Vagina (tissue), 2 donors: ENCODE results near the gene DAGLA. TPM values are rescaled to one million over a fixed set of nuclear protein-coding genes. Genes with fewer than 3 reads are reported as not detected.

Source experiments
- DNase-seq, 2 donors: peaks; one replicate each; pipeline ENCODE4 v3.0.0-alpha.2; 2017; ENCODE audit errors: extremely low spot score in 2 of 2
- H3K27ac ChIP-seq: fragments of 200-600 bp; sonication (generic); one replicate; pipeline ENCODE4 v1.5.1; 2019
- H3K27me3 ChIP-seq: fragments of 200-600 bp; sonication (generic); one replicate; pipeline ENCODE4 v1.5.1; 2019
- H3K36me3 ChIP-seq, 2 donors: fragments of 200-600 bp; sonication (generic); one replicate each; pipeline ENCODE4 v1.5.1; 2017 to 2019
- H3K4me1 ChIP-seq: fragments of 200-600 bp; sonication (generic); one replicate; pipeline ENCODE4 v1.5.1; 2019
- H3K4me3 ChIP-seq, 2 donors: fragments of 200-600 bp; sonication (generic); 1 replicate in 1 of 2; 2 replicates in 1 of 2; pipeline ENCODE4 v1.5.1; 2016 to 2019
- H3K9me3 ChIP-seq: fragments of 200-600 bp; sonication (generic); one replicate; pipeline ENCODE4 v1.5.1; 2019
- POLR2A ChIP-seq, 2 donors: fragments of 450-650 bp; IDR thresholded peaks; one replicate each; pipeline ENCODE4 v1.6.1; 2017; ENCODE audit warnings: antibody characterized with exemption in 2 of 2, mild to moderate bottlenecking in 2 of 2, moderate library complexity in 2 of 2
- POLR2AphosphoS5 ChIP-seq, 2 donors: sonication (generic); formaldehyde crosslinking; IDR thresholded peaks; one replicate each; pipeline ENCODE4 v1.9.0; 2017; ENCODE audit warnings: antibody characterized with exemption in 2 of 2, mild to moderate bottlenecking in 2 of 2, low read depth in 1 of 2; ENCODE audit not compliant: insufficient read depth in 1 of 2
- intact Hi-C: fragments of 100-400 bp; cut with DNase I; formaldehyde crosslinking; loops from one replicate; pipeline ENCODE4 v1.15.1; 2023
- total RNA-seq: library from RNA; depleted of rRNA; stranded (reverse); fragments of >200 nt; gene quantifications from one replicate; pipeline ENCODE4 v1.2.3, GENCODE V29; 2016
- TF ChIP-seq, protein P1 (sequence below), 3 experiments: fragments of 450-650 bp in 2 of 3; fragments of 200-600 bp in 1 of 3; sonication (generic) in 1 of 3; IDR thresholded peaks; one replicate each; pipeline ENCODE4 v1.5.1; 2017 to 2019; ENCODE audit warnings: antibody characterized with exemption in 3 of 3, mild to moderate bottlenecking in 2 of 3, moderate library complexity in 2 of 3

DAGLA gene
- total RNA-seq, 1 donor from 2014 or later = 1.5 TPM

DNA sequence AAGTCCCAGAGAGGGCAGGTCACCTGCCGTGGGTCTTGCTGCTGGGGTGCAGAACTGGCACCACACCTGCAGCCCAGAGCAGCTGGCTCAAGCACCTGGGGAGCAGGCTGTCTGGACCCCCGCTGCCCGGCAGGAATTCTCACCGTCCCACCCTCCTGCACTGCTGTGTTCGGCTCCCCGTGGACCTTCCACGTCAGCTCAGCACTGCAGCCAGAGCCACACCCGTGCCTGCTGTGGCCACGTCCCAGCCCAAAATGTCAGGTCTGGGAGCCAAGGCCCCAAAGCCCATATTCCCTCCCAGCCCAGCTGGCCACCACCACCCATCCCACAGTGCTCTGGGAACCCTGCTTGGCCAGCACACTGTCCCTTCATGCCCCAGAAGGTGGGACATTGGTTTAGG is 44.2 kb downstream of the DAGLA start:
- Histone ChIP-seq H3K4me1 (peaks cover 4% of the 10 kb centered on the region), H3K27me3 (no peaks in the 10 kb centered on the region), H3K4me3 (no peak overlapping the region), H3K36me3 (no peaks in the 10 kb centered on the region), H3K9me3 (no peaks in the 10 kb centered on the region), H3K27ac (no peak overlapping the region)
- no peak for DNase-seq
- intact Hi-C loops = no loop called here
- TF ChIP-seq, protein P1, sequence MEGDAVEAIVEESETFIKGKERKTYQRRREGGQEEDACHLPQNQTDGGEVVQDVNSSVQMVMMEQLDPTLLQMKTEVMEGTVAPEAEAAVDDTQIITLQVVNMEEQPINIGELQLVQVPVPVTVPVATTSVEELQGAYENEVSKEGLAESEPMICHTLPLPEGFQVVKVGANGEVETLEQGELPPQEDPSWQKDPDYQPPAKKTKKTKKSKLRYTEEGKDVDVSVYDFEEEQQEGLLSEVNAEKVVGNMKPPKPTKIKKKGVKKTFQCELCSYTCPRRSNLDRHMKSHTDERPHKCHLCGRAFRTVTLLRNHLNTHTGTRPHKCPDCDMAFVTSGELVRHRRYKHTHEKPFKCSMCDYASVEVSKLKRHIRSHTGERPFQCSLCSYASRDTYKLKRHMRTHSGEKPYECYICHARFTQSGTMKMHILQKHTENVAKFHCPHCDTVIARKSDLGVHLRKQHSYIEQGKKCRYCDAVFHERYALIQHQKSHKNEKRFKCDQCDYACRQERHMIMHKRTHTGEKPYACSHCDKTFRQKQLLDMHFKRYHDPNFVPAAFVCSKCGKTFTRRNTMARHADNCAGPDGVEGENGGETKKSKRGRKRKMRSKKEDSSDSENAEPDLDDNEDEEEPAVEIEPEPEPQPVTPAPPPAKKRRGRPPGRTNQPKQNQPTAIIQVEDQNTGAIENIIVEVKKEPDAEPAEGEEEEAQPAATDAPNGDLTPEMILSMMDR (IDR thresholded peaks at IDR 0.05) = no peak
- TF ChIP-seq POLR2AphosphoS5 (IDR thresholded peaks at IDR 0.05; ENCODE audit: insufficient read depth in 1 of 2, low read depth in 1 of 2) = no peak
- no peak for TF ChIP-seq POLR2A (IDR thresholded peaks at IDR 0.05)

DNA sequence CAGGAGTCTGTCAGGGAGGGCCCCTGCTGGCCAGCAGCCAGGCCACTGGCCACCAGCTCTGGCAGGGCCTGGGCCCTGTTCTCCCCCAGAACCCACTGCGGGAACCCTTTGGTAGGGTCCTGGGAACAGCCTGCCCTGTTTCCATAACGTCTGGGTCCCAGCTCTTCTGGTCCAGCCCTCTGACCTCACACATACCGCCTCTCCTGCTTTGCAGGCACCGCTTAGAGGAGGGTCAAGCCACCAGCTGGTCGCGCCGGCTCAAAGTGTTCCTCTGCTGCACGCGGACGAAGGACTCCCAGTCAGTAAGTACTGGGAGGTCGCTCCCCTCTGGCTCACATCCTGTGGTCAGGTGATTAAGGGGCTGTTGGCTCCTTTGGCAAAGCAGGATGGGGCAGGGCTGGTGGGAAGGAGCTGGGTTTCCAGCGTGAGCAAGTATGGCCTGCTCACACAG is 45.6 kb downstream of the DAGLA start:
- no peak for DNase-seq
- Histone ChIP-seq H3K4me1 (peaks cover 13% of the 10 kb centered on the region), H3K4me3 (no peak overlapping the region), H3K36me3 (no peaks in the 10 kb centered on the region), H3K9me3 (no peaks in the 10 kb centered on the region), H3K27me3 (no peaks in the 10 kb centered on the region), H3K27ac (no peak overlapping the region)
- TF ChIP-seq POLR2AphosphoS5 (IDR thresholded peaks at IDR 0.05; ENCODE audit: insufficient read depth in 1 of 2, low read depth in 1 of 2) (no peak), POLR2A (IDR thresholded peaks at IDR 0.05) (no peak)
- TF ChIP-seq, protein P1 (IDR thresholded peaks at IDR 0.05) = no peak
- intact Hi-C loops = no loop called here

DNA sequence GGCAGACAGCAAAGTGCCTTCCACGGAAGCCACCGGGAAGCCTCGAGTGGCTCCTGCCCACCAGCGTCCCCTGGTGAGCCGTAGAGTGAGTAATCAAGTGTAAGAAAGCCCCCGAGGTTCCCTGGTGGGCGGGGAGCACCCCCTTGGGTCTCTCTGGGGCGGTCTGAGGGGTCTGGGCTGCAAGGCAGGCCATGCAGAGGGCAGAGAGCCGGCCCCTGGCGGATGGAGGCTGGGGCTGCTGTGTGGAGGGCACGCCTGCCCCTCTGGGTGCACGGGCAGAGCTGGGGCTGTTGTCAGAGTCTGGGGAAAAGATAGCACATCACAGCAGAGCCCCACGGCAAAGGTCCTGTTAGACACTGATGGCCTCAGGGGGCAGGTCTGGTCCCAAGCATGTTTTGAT is 46.6 kb downstream of the DAGLA start:
- Histone ChIP-seq H3K4me3 (no peak overlapping the region), H3K27ac (no peak overlapping the region), H3K27me3 (no peaks in the 10 kb centered on the region), H3K36me3 (no peaks in the 10 kb centered on the region), H3K4me1 (peaks cover 20% of the 10 kb centered on the region), H3K9me3 (no peaks in the 10 kb centered on the region)
- DNase-seq = no peak
- intact Hi-C loops = no loop called here
- TF ChIP-seq, protein P1 (IDR thresholded peaks at IDR 0.05) = no peak
- TF ChIP-seq POLR2A (IDR thresholded peaks at IDR 0.05) (no peak), POLR2AphosphoS5 (IDR thresholded peaks at IDR 0.05; ENCODE audit: insufficient read depth in 1 of 2, low read depth in 1 of 2) (no peak)

DNA sequence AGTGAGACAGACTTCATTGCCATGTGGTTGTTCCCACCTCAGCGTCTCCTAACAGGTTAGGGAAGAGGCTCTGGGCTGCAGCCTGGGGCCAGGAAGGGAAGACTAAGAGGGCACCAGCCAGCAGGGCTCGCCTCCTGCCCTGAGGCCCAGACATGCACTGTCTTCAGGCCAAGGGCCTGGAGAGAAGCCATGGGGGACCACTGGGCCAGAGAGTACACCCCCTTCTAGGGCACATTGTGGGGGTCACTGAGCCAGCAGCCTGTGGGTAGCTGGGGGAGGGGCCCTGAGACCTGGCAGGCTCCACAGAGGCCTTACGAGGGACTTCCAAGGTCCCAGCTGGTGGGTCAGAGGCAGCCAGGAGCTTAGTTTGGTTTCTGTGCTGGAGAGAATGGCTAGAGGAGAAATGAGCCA is 47.2 kb downstream of the DAGLA start:
- Histone ChIP-seq H3K4me3 (no peak overlapping the region), H3K36me3 (no peaks in the 10 kb centered on the region), H3K4me1 (peaks cover 27% of the 10 kb centered on the region), H3K9me3 (no peaks in the 10 kb centered on the region), H3K27me3 (no peaks in the 10 kb centered on the region), H3K27ac (no peak overlapping the region)
- intact Hi-C loops = no loop called here
- DNase-seq = no peak
- TF ChIP-seq POLR2A (IDR thresholded peaks at IDR 0.05) (no peak), POLR2AphosphoS5 (IDR thresholded peaks at IDR 0.05; ENCODE audit: insufficient read depth in 1 of 2, low read depth in 1 of 2) (no peak)
- TF ChIP-seq, protein P1 (IDR thresholded peaks at IDR 0.05) = no peak

DNA sequence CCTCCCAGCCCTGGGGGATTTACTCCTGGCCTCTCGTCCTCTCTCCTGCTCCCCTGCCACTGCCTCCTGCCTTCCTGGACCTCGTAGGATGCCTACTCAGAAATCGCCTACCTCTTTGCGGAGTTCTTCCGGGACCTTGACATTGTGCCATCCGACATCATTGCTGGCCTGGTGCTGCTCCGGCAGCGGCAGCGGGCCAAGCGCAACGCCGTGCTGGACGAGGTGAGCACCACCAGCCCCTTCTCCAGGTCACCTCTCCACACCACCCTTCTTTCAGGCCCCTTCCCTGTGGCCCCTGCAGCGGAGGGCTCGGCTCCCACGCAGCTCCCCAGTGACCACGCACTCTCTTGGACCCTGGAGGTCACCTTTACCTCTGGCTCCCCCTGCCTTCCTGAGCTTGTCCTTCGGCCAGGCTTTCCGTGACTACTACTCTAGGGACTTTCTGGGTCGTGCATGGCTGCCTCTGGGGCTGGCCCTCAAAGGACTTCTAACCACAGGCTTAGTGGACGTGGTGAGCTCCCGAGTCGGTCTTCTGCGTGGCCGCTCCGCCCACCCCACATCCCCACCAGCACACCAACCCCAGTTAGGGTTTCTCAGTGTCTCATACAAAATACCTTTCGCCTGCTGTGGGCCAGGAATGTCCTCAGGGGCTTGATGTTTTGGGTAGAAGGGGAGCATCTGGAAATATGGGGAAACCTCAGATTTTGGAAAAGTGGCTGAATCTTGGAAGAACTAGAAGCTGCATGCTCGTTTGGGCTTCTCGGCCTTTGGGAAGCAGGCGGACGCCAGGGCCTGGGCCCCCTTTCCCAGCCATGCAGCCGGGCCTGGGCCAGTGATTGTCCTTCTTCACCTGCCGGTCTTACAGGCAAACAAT is 48.1 kb downstream of the DAGLA start:
- DNase-seq = no peak
- no peaks in the 10 kb centered on the region for H3K36me3 ChIP-seq
- no peak overlapping the region for H3K27ac ChIP-seq
- peaks cover 36% of the 10 kb centered on the region for H3K4me1 ChIP-seq
- H3K4me3 ChIP-seq = no peak overlapping the region
- intact Hi-C loops = no loop called here
- no peaks in the 10 kb centered on the region for H3K9me3 ChIP-seq
- no peaks in the 10 kb centered on the region for H3K27me3 ChIP-seq
- TF ChIP-seq POLR2AphosphoS5 (IDR thresholded peaks at IDR 0.05; ENCODE audit: insufficient read depth in 1 of 2, low read depth in 1 of 2) = no peak
- no peak for TF ChIP-seq POLR2A (IDR thresholded peaks at IDR 0.05)
- TF ChIP-seq, protein P1 (IDR thresholded peaks at IDR 0.05) = no peak
